GM23338 (cell line): ENCODE data around the gene HYKK. TPM values are rescaled to one million over a fixed set of nuclear protein-coding genes. Genes with fewer than 3 reads are reported as not detected.

Experiments used
- ATAC-seq: fragments of 200-7000 bp; cut with Tn5 transposase; 3 replicates; pipeline ENCODE4 v1.9.1; 2020
- DNase-seq: peaks from one replicate; pipeline ENCODE4 v3.0.0-alpha.2; 2015; ENCODE audit warnings: low spot score
- H2AFZ ChIP-seq: fragments of 200-600 bp; sonication (generic); 2 replicates; pipeline ENCODE4 v1.8.0; 2016; ENCODE audit warnings: antibody characterized with exemption, mild to moderate bottlenecking, moderate library complexity
- H3F3A ChIP-seq: fragments of 200-600 bp; sonication (generic); replicated peaks from 2 replicates; pipeline ENCODE4 v1.8.0; 2017; ENCODE audit warnings: antibody characterized with exemption, mixed run types, low read depth
- H3K27ac ChIP-seq: fragments of 200-600 bp; sonication (generic); 2 replicates; pipeline ENCODE4 v1.6.1; 2016; ENCODE audit warnings: low read depth
- H3K27me3 ChIP-seq: fragments of 200-600 bp; sonication (generic); 2 replicates; pipeline ENCODE4 v1.8.0; 2016; ENCODE audit warnings: mild to moderate bottlenecking, mixed run types, moderate library complexity; ENCODE audit not compliant: insufficient read depth
- H3K36me3 ChIP-seq: fragments of 200-600 bp; sonication (generic); 2 replicates; pipeline ENCODE4 v1.8.0; 2016; ENCODE audit warnings: mild to moderate bottlenecking; ENCODE audit not compliant: insufficient read depth
- H3K4me1 ChIP-seq: fragments of 200-600 bp; sonication (generic); 2 replicates; pipeline ENCODE4 v1.8.0; 2016; ENCODE audit warnings: mild to moderate bottlenecking, moderate library complexity; ENCODE audit not compliant: insufficient read depth
- H3K4me2 ChIP-seq: fragments of 200-600 bp; sonication (generic); 2 replicates; pipeline ENCODE4 v1.7.1; 2017; ENCODE audit warnings: mixed run types
- H3K4me3 ChIP-seq: fragments of 200-600 bp; sonication (generic); 2 replicates; pipeline ENCODE4 v1.6.1; 2016; ENCODE audit warnings: mixed run types
- H3K79me2 ChIP-seq: fragments of 200-600 bp; sonication (generic); replicated peaks from 2 replicates; pipeline ENCODE4 v1.8.0; 2017; ENCODE audit warnings: mild to moderate bottlenecking; ENCODE audit not compliant: insufficient read depth
- H3K9me2 ChIP-seq: fragments of 200-600 bp; sonication (generic); 2 replicates; pipeline ENCODE4 v1.8.0; 2017; ENCODE audit not compliant: insufficient read depth
- H4K20me1 ChIP-seq: fragments of 200-600 bp; sonication (generic); replicated peaks from 2 replicates; pipeline ENCODE4 v1.8.0; 2017; ENCODE audit warnings: mild to moderate bottlenecking; ENCODE audit not compliant: insufficient read depth
- H3K27ac Mint-ChIP-seq: 2 replicates; pipeline ENCODE4 v1.8.0; 2020; ENCODE audit warnings: inconsistent platforms, mild to moderate bottlenecking, moderate library complexity, mixed read lengths
- H3K27me3 Mint-ChIP-seq: 3 replicates; pipeline ENCODE4 v1.8.0; 2022; ENCODE audit warnings: low read depth, mild to moderate bottlenecking, moderate library complexity, mixed read lengths, inconsistent platforms; ENCODE audit not compliant: insufficient read depth, poor library complexity
- H3K36me3 Mint-ChIP-seq: 3 replicates; pipeline ENCODE4 v1.8.0; 2021; ENCODE audit warnings: low read depth, mild to moderate bottlenecking, inconsistent platforms, moderate library complexity, mixed read lengths
- H3K4me1 Mint-ChIP-seq: 3 replicates; pipeline ENCODE4 v1.8.0; 2020; ENCODE audit warnings: mild to moderate bottlenecking, inconsistent platforms, mixed read lengths
- H3K4me3 Mint-ChIP-seq: 3 replicates; pipeline ENCODE4 v1.8.0; 2021; ENCODE audit warnings: moderate library complexity, mild to moderate bottlenecking, inconsistent platforms, mixed read lengths
- H3K9me3 Mint-ChIP-seq: 3 replicates; pipeline ENCODE4 v1.8.0; 2020; ENCODE audit warnings: moderate library complexity, mild to moderate bottlenecking, inconsistent platforms, mixed read lengths
- CTCF ChIP-seq, 2 experiments: fragments of 200-600 bp in 1 of 2; sonication (generic) in 1 of 2; conservative IDR thresholded peaks; 2 replicates each; pipeline versions ENCODE4 v1.5.1 to v1.6.1; 2016 to 2017; ENCODE audit warnings: antibody characterized with exemption in 2 of 2, low read depth in 2 of 2, mild to moderate bottlenecking in 2 of 2, moderate library complexity in 1 of 2
- ETS1 ChIP-seq: IDR thresholded peaks from 2 replicates; pipeline ENCODE4 v1.6.1; 2016; ENCODE audit warnings: antibody characterized with exemption
- EZH2phosphoT487 ChIP-seq: fragments of 200-600 bp; sonication (generic); IDR thresholded peaks from one replicate; pipeline ENCODE4 v1.8.1; 2018; ENCODE audit warnings: antibody characterized with exemption; ENCODE audit not compliant: unreplicated experiment
- JUNB ChIP-seq: IDR thresholded peaks from one replicate; pipeline ENCODE4 v1.6.1; 2016; ENCODE audit warnings: antibody characterized with exemption; ENCODE audit not compliant: unreplicated experiment
- NANOG ChIP-seq: IDR thresholded peaks from 2 replicates; pipeline ENCODE4 v1.6.1; 2016; ENCODE audit warnings: antibody characterized with exemption, borderline replicate concordance
- REST ChIP-seq: IDR thresholded peaks from one replicate; pipeline ENCODE4 v1.6.1; 2018; ENCODE audit warnings: antibody characterized with exemption; ENCODE audit not compliant: unreplicated experiment
- STAT1 ChIP-seq: IDR thresholded peaks from one replicate; pipeline ENCODE4 v1.6.1; 2016; ENCODE audit warnings: antibody characterized with exemption; ENCODE audit not compliant: unreplicated experiment
- ZNF462 ChIP-seq: fragments of 250-450 bp; sonication (Bioruptor Pico); IDR thresholded peaks from 2 replicates; pipeline ENCODE4 v1.5.0; 2020; ENCODE audit warnings: mild to moderate bottlenecking, moderate library complexity
- polyA plus RNA-seq: library from polyadenylated mRNA; unstranded; fragments of >200 nt; fragmentation: Nextera tagmentation; extraction: Ambion mirVana; gene quantifications from 2 replicates; pipeline ENCODE4 v1.2.1, GENCODE V29; 2016
- total RNA-seq: library from RNA; depleted of rRNA; stranded (reverse); fragments of >200 nt; shearing (Covaris generic); gene quantifications from 2 replicates; pipeline ENCODE4 v1.2.3, GENCODE V29; 2014

The HYKK gene
- total and polyA plus RNA-seq, 2 experiments from 2014 or later, result 2.9 to 5.5 TPM

- no peak for TF ChIP-seq CTCF (conservative IDR thresholded peaks at IDR 0.05; ENCODE audit: low read depth in 2 of 2)
- TF ChIP-seq EZH2phosphoT487, result no peak
- no peak for TF ChIP-seq ETS1
Measured at GRCh38 chr15:78563092-78563491, 55.7 kb downstream of the HYKK start (continued).

- Histone ChIP-seq H3K79me2 (peaks cover 34% of the 10 kb centered on the region), H3K27ac (no peak overlapping the region), H2AFZ (peak overlapping the region; percentile 82; the same call in 1 of the 2 replicates), H3K4me3 (peak overlapping the region; percentile 62), H3K4me2 (peak overlapping the region; percentile 72), H3K9me2 (no peaks in the 10 kb centered on the region), H3K4me1 (peaks cover 8% of the 10 kb centered on the region; the same call in 1 of the 2 replicates), H3K36me3 (no peaks in the 10 kb centered on the region), H4K20me1 (no peaks in the 10 kb centered on the region; the same call in none of the 2 replicates), H3K27me3 (no peaks in the 10 kb centered on the region), H3F3A (peaks cover 7% of the 10 kb centered on the region; the same call in 1 of the 2 replicates)
- peaks cover 5% of the 10 kb centered on the region for H3K27me3 Mint-ChIP-seq
- DNase-seq, result no peak
- no peak; the same call in 2 of the 3 replicates for ATAC-seq
- no peaks in the 10 kb centered on the region; the same call in 2 of the 3 replicates for H3K36me3 Mint-ChIP-seq
- no peaks in the 10 kb centered on the region for H3K9me3 Mint-ChIP-seq
- peaks cover 27% of the 10 kb centered on the region for H3K4me1 Mint-ChIP-seq
- peak overlapping the region; percentile 91 for H3K4me3 Mint-ChIP-seq
- H3K27ac Mint-ChIP-seq, result no peak overlapping the region
- TF ChIP-seq ETS1 (no peak), EZH2phosphoT487 (no peak), STAT1 (no peak), REST (no peak), CTCF (conservative IDR thresholded peaks at IDR 0.05; ENCODE audit: low read depth in 2 of 2) (no peak), NANOG (no peak), ZNF462 (no peak), JUNB (no peak)
Measured at GRCh38 chr15:78564743-78565096, 57.3 kb downstream of the HYKK start.
